HG03097 (cell line): ENCODE data around the gene UBR1.
"Not testable (repeated sequence)": the region's sequence is repeated elsewhere in the genome, so short reads cannot be mapped to it uniquely, and the experiment has no call there.

ENCODE experiments used
- ATAC-seq: cut with Tn5 transposase; IDR thresholded peaks from one replicate; pipeline ENCODE4 v1.9.1; 2021; ENCODE audit not compliant: unreplicated experiment, low FRiP score

The UBR1 gene

DNA sequence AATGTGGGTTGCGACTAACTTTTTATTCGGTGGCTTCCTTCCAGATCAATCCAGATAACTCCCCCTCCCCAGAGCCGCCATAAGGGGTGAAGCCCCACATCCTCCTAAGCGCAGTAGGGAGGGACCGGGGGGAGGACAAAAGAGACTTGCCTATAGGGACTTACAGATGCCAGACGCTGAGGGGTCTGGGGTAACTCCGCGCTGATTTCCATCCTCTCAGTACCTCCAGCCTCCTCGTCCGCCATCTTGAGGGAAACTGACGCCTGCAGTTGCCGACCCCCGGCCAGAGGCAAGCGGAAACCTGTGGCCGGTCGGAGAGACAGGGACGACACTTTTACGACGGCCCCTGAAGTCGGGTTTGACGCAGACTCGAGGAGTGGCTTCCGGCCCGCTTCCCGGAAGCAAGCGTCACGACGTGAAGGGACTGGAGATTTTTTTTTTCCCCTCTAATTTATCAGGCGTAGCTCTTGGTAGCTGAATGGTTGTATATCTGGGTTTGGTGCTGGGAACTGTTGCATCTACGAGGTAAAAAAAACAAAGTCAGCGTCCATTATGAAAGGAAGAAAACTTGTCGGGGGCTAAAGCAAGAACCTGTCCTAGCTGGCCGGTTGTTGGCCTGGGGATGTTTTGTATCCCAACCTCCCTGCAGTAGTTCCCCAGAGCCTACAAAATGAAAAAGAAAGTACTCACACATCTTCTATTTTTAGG, at the start of gene UBR1:
TSS of gene UBR1 (minus strand) at position 261 of the 708 bp plus-strand sequence. CDS start at position 245, 16 bp downstream.
- peak; percentile 84 for ATAC-seq

DNA sequence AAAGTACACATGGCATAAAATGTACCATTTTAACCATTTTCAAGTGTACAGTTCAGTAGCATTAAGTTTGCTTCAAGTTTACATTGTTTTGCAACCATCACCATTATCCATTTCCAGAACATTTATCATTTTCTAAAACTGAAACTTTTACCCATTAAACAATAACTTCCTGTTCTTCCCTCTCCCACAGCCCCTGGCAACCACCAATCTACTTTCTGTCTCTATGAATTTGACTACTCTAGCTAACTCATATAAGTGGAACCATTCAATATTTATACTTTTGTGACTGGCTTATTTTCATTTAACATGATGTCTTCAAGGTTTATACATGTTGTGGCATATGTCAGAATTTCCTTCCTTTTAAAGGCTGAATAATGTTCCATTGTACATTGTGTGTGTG, 47.4 kb upstream of the UBR1 start:
- no peak for ATAC-seq

DNA sequence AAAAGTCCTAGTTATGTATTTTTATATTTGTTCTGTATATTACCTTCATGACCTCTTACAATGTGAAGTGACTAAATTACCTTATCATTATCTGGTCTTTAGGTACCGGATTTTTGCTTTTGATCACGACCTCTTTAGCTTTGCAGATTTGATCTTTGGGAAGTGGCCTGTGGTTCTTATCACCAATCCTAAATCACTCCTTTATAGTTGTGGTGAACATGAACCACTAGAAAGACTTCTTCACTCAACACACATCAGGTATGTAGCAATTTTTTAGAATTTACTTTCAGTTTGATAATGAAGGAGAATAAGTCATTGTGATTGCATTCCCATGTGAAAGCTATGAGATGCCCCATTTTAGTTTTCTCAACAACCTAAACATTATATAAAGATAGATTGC, 45.9 kb upstream of the UBR1 start:
- ATAC-seq = no peak

DNA sequence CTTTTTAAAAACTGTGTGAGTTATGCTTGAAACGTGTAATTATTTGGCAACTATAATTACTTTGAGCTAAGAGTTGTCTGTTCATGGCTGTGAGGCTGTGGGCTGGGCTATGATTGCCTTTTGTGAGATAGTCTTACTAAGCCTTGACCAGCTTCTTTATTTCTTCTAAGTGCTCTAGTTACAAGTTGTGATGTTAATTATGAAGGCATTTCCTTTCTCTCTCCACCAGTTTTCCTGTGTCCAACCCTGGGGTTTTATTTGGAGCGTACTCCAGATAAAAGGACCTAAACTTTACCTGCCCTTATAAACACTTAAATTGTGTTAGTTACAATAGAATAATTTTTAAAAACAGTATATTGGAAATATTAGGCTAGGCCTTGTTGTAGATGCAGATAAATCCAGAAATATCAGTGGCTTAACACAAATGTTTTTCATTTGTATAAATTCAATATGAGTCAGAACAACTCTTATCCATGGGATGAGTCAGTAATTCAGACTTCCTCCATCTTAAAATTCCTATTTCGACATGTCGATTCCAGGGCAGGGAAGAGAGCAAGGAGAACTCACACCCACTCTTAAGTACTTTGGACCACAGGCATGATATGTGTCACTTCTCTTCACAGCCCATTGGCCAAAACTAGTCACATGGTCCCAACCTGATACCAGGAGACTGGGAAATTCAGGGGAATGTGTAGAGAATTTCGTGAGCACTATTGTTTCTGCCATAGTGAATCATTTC, 44.5 kb upstream of the UBR1 start:
- no peak for ATAC-seq

DNA sequence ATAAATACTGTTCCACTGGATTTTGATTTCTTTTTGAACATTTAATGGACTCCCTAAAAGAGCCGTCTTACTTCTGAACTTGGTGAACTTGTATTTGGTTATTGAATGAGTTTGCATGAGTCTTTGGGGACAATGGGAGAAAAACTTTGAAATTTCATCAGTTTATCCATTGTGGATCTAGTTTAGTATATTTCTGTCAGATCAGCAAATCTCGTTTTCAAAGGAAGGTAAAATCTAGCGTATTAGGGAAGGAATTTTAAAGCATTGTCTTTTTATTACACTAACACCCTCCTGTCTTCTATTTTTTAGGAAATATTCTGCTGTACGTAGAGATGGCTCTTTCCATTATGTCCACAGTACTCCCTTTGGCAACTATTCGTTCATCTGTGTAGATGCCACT, 40.3 kb upstream of the UBR1 start:
- ATAC-seq = no peak

DNA sequence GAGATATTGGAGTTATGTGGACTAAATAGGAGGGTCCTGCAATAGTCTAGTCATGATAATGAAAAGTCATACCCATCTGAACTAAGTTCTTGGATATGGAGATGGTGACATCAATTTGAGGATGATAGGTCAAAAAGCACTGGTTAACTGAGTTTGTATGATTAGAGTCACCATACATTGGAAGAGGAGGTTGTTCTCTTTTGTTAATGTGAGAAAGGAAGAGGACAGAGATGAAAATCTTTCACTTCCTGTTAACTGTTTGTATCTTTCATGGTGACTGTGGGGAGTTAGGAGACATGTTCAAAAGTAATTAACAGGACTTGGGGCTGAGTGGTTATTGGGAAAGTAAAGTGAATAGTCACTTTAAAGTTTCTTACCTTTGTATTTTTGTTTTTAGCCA, 38.7 kb upstream of the UBR1 start:
- no peak for ATAC-seq

DNA sequence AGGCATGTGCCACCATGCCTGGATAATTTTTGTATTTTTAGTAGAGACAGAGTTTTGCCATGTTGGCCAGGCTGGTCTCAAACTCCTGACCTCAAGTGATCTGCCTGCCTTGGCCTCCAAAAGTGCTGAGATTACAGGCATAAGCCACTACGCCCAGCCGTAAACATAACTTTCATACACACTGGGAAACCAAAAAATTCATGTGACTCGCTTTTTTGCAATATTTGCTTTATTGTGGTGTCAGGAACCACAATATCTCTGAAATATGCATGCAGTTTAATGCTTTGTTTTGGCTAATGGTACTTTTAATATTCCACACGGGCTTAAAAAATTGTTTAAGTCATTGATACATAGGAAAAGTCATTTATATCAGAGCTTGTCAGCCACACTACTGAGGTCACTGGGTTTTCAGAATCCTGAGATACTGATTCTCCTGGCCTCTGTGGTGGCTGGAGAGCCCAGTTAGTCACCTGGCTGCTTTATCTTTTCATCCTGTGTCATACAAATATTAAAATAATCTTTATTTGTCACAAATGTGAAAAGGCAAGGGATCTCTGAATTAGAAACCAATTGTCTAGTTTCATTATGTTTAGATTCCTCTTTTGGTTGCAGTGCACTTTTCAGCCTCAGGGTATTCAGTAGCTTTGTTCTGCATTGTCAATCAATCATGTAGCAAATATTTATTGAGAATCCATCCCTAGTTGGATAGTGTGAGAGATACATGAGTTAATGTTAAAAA, 37.5 kb upstream of the UBR1 start:
- no peak for ATAC-seq

DNA sequence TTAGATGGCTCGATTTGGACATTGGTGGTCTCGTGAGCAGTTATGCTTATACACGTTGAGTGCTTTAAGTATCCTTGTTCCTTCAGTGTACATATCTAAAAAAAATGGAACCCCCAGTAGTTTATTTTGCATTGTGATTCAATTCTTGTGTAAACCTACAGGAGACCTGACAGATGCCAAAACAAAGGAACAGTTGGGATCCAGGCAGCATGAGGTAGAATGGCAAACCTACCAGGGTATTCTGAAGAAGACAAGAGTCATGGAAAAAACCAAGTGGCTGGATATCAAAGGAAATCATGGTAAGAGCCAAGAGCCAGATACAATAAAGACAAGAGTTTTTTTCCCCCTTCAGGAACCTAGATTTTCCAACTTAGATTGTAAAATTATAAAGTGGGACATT, 29.5 kb upstream of the UBR1 start:
- ATAC-seq = no peak

DNA sequence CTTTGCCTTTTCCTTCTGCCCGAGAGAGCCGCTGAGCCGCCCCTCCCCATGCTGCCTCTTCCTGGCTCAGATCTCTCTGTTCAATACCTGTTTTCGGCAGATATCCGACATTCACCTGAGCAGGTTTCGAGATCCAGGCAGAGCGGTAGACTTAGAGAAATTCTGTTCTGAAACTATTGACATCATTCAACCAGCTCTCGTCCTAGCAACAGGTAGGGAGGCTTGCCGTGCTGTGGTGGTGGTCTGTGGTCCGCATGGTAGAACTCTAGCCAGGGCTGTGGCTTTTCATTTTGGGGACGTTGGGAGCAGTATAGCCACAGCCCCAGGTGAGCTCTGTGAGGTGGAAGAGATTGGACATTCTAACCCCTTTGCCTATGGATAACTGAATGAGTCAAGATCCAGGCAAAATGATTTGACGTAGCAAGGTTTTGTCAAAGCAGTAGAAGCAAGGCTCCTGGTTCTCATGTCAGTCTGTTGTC, 28.4 kb upstream of the UBR1 start:
- no peak for ATAC-seq

DNA sequence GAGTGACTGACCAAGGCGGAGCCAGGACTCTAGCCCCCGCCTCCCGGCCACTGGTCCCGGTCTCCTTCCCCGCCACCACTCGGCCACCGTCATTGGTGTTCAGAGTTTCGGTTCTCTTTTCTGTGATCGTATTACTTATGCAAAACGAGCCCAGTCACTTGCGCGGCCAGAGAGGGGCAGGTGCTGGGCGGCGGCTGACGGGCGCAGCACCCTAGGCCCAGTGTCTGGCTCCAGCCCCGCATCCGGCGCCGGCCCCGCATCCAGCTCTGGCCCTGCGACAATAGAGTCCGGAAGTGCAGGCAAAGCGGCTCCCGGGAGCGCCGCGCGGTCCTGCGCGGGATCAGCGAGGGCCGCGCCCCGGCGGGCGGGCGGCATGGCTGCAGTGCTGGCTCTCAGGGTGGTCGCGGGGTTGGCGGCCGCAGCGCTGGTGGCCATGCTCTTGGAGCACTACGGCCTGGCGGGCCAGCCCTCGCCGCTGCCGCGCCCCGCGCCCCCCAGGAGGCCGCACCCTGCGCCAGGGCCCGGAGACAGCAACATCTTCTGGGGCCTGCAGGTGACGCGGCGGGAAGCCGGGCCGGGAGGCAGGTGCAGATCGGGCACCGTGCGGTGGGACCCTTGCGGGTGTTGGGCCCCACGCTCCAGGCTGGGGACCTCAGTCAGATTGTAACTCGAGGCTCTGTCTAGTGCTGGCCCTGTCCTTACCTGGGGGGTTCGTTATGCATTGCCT, 27.8 kb upstream of the UBR1 start, which contains the start of gene TMEM62:
TSS of gene TMEM62 (plus strand) at position 157 of the 727 bp plus-strand sequence. CDS start at position 374, 217 bp downstream.
- peak; percentile 92 for ATAC-seq

DNA sequence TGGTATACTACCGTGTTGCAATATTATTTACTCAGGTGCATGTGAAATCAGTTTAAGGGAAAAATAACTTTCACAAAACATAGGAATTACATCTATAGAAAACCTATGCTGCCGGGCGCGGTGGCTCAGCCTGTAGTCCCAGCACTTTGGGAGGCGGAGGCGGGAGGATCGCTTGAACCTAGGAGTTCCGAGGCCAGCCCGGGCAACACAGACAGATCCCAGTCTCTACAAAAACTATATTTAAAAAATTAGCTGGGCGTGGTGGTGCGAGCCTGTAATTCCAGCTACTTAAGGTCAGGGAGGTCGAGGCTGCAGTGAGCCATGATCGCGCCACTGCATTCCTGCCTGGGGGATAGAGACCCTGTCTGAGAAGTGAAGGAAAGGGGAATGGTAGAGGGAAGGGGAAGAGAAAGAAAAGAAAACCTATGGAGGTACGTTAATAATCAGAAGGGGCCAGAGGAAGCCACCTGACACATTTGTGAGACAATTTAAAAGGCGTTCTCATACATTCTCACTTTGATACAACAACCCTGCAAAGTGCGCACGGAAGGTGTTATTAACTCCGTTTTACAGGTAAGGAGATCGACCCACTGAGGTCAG, 27.1 kb upstream of the UBR1 start:
- ATAC-seq = no peak

DNA sequence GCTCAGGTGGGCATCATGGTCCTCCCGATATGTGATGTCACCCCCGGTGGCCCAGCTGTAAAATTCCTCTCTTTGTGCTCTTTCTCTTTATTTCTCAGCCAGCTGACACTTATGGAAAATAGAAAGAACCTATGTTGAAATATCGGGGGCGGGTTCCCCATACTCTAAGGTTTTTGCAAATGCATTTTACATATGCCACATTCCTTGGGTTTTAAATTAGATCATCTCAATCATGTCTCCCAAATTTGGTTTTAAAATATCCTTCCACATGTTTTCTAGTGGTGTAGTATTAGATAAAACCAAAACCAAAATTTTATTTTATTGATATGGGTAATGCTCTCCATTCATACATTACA, 23.1 kb upstream of the UBR1 start:
- ATAC-seq = no peak

DNA sequence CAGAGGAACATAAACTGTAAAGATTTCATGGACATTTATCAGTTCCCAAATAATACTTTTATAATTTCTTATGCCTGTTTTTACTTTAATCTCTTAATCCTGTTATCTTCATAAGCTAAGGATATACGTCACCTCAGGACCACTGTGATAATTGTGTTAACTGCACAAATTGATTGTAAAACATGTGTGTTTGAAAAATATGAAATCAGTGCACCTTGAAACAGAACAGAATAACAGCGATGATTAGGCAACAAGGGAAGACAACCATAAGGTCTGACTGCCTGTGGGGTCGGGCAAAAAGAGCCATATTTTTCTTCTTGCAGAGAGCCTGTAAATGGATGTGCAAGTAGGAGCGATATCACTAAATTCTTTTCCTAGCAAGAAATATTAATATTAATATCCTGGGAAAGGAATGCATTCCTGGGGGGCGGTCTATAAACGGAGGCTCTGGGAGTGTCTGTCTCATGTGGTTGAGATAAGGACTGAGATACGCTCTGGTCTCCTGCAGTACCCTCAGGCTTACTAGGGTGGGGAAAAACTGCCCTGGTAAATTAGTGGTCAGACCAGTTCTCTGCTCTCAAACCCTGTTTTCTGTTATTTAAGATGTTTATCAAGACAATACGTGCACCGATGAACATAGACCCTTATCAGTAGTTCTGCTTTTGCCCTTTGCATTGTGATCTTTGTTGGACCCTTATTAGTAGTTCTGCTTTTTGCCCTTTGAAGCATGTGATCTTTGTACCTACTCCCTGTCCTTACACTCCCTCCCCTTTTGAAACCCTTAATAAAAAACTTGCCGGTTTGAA, 22.5 kb upstream of the UBR1 start:
- not testable (repeated sequence) for ATAC-seq

DNA sequence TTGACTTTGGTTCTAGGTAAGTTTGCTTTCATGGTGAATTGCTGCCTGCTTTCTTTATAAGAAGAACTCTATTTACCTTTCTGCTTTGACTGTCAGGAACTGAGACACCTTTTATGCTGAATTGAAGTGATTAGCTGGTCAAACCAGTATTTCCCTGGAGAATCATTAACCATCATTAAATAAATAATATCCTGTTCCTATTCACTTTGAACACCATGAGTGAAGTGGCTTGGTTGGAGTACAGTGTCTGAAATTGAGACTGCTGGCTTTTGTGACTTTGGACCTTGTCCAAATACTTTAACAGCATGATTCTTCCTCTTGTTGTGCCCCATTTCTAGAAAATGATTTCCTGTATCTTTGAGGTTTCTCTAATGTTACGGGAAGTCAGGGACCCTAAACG, 21.9 kb upstream of the UBR1 start:
- ATAC-seq = no peak

DNA sequence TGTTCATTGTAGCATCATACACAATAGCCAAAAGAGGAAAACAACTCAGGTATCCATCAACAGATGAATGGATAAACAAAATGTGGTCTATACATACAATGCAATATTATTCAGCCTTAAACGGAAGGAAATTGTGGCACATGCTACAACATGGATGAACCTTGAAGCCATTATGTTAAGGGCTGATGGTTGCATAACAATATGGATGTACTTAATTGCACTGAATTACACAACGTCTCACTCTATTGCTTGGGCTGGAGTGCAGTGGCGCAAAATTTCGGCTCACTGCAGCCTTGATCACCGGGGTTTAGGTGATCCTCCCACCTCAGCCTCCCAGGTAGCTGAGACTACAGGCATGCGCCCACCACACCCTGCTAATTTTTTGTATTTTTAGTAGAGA, 20.5 kb upstream of the UBR1 start:
- no peak for ATAC-seq

DNA sequence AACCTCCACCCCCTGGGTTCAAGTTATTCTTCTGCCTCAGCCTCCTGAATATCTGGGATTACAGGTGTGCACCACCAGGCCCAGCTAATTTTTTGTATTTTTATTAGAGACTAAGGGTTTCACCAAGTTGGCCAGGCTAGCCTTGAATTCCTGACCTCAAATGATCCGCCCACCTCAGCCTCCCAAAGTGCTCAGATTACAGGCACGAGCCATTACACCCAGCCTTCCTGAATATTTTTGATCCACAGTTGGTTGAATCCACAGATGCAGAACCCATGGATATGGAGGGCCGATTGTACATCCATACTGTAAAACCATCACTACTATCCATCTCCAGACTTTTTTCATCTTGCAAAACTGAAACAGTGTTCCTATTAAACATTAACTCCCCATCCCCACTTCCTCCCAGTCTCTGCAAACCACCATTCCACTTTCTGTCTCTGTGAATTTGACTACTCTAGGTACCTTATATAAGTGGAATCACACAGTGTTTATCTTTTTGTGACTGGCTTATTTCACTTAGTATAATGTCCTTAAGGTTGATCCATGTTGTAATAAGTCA, 19.3 kb upstream of the UBR1 start:
- ATAC-seq = no peak

DNA sequence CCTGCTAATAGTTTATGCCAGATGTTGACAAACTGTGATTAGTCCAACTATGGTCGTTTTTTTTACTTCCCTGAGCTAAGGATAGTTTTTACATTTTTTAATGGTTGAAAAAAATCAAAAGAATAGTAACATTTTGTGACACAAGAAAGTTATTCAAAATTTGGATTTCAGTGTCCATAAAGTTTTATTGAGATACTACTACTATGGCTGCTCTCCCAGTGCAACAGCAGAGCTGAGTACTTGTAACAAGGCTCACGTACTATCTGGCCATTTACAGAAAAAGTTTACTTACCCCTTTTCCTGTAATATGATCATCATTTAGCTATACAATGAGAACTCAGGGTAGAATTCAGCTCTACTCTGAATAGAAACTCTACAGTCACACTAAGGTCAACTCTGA, 16.0 kb upstream of the UBR1 start:
- ATAC-seq = no peak

DNA sequence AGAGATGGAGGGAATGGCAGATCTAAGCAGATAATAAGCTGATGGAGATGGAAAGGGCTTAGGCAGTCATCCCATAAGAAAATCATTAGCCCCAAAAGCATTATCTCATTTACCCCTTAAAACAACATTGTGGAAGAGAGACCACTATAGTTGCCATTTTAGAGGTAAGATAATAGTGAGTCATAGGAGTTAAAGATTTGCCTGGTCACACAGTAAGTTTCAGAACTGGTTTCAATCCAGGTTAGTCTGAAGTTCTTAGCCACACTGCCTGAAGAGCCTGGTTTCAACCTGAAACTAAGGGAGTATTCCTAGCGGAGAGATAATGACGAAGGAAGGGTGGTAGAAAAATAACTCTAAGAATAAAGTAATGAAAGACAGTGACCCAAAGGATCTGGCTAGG, 13.0 kb upstream of the UBR1 start:
- no peak for ATAC-seq

DNA sequence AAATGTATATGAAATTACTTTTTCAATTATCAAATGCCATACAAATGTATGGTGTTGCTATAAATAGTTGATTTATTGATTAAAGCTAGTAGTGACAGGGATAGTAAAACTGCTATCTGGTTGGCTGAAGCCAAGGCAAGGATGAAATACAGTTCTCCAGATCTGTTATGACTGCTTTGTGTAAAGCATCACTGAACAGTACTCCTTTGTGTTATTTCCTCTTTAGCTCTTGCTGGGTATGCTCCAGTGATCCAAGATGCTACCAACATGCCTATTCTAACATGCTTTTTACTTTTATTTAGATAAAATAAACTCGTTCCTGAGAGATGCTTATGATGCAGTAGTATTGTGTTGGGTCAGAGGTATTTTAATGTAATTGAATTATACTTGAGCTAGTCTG, 12.4 kb upstream of the UBR1 start:
- ATAC-seq = no peak
